GM10248 (cell line): Measurements from ENCODE around the gene LTF.
"Not testable (repeated sequence)": the region's sequence is repeated elsewhere in the genome, so short reads cannot be mapped to it uniquely, and the experiment has no call there.

Source experiments
- CTCF ChIA-PET: fragments of 300-600 bp; sonication (Branson Sonifier 250); formaldehyde crosslinking; extraction: SDS; loops from one replicate; lab custom pipeline; 2021; ENCODE audit warnings: antibody characterized with exemption; lab: Yijun Ruan, JAX
- POLR2A ChIA-PET: fragments of 350-650 bp; sonication (Branson Sonifier 250); formaldehyde crosslinking; extraction: SDS; loops from one replicate; lab custom pipeline; 2020; ENCODE audit warnings: antibody characterized with exemption; lab: Yijun Ruan, JAX
- DNase-seq: peaks from one replicate; pipeline ENCODE4 v3.0.0; 2012; ENCODE audit errors: extremely low spot score
- CTCF ChIP-seq: IDR thresholded peaks from 2 replicates; pipeline ENCODE4 v1.5.1; 2012; ENCODE audit warnings: mild to moderate bottlenecking, low read depth; ENCODE audit errors: extremely low read depth, missing control alignments, control extremely low read depth

The LTF gene

GRCh38 chr3:46393554-46394434, 70.9 kb downstream of the LTF start:
- no peak for DNase-seq
- no peak for TF ChIP-seq CTCF
- ChIA-PET POLR2A (no interaction called here), CTCF (interaction anchor here (1.2 kb wide), 1 partner anchor 11 kb away, joined by 3 read pairs; no protein-coding TSS in a partner anchor)

GRCh38 chr3:46393011-46393410, 71.7 kb downstream of the LTF start:
- CTCF ChIA-PET: no interaction called here
- no peak for TF ChIP-seq CTCF
- DNase-seq: no peak
- POLR2A ChIA-PET: no interaction called here

GRCh38 chr3:46391526-46391925, 73.2 kb downstream of the LTF start:
- DNase-seq, POLR2A ChIA-PET: not testable (repeated sequence)
- CTCF ChIA-PET: interaction anchor here (1.2 kb wide), 1 partner anchor 9 kb away, joined by 3 read pairs; no protein-coding TSS in a partner anchor

GRCh38 chr3:46389306-46389705, 75.4 kb downstream of the LTF start:
- TF ChIP-seq CTCF: no peak
- ChIA-PET POLR2A (interaction anchor here (0.6 kb wide), 1 partner anchor 305 kb away, joined by 5 read pairs; no protein-coding TSS in a partner anchor), CTCF (interaction anchor here (2.3 kb wide), 1 partner anchor 11 kb away, joined by 10 read pairs; no protein-coding TSS in a partner anchor)
- DNase-seq: no peak

- DNase-seq, POLR2A ChIA-PET: not testable (repeated sequence)
- CTCF ChIA-PET: interaction anchor here (2.3 kb wide), 1 partner anchor 11 kb away, joined by 10 read pairs; no protein-coding TSS in a partner anchor
These were observed 75.9 kb downstream of the LTF start for GRCh38 chr3:46388847-46389246.

GRCh38 chr3:46386205-46386604, 78.5 kb downstream of the LTF start:
- POLR2A ChIA-PET: no interaction called here
- CTCF ChIA-PET: no interaction called here

More at GRCh38 chr3:46386205-46386604, 78.5 kb downstream of the LTF start:
- TF ChIP-seq CTCF: no peak
- DNase-seq: no peak
